ENCODE measurements around the gene C6orf15. TPM values are rescaled to one million over a fixed set of nuclear protein-coding genes. Genes with fewer than 3 reads are reported as not detected.
A peak's percentile ranks its signal among the peaks of the same experiment; 100 is the strongest.

C6orf15 gene
- total RNA-seq, 1 donor from 2014 or later = not detected

DNA sequence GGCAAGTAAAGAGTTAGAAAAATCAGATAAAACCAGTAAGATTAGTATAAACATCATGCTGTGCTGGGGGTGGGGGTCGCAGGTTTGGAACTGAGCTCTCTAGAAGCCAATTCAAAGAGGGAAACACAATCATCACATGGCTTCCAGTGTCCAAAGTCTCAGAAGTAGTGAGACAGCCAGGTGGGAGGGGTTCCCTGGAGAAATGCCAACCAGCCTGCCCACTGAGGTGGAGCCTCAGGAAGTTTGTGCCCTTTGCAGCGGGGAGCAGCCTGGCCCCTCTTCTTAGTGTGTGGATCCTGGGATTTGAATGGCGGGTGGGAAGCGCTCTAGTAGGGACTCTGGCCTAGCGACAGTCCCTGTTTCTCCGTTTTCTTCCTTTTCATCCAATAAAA is 21.4 kb downstream of the C6orf15 start:
- H3K9me3 Mint-ChIP-seq (ENCODE audit: low read depth) = no peaks in the 10 kb centered on the region
- H3K27me3 Mint-ChIP-seq = peaks cover 3% of the 10 kb centered on the region
- no peak overlapping the region for H3K4me3 Mint-ChIP-seq (ENCODE audit: low read depth)
- H3K4me1 Mint-ChIP-seq (ENCODE audit: low read depth) = peaks cover 4% of the 10 kb centered on the region
- TF ChIP-seq, protein P1, sequence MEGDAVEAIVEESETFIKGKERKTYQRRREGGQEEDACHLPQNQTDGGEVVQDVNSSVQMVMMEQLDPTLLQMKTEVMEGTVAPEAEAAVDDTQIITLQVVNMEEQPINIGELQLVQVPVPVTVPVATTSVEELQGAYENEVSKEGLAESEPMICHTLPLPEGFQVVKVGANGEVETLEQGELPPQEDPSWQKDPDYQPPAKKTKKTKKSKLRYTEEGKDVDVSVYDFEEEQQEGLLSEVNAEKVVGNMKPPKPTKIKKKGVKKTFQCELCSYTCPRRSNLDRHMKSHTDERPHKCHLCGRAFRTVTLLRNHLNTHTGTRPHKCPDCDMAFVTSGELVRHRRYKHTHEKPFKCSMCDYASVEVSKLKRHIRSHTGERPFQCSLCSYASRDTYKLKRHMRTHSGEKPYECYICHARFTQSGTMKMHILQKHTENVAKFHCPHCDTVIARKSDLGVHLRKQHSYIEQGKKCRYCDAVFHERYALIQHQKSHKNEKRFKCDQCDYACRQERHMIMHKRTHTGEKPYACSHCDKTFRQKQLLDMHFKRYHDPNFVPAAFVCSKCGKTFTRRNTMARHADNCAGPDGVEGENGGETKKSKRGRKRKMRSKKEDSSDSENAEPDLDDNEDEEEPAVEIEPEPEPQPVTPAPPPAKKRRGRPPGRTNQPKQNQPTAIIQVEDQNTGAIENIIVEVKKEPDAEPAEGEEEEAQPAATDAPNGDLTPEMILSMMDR (IDR thresholded peaks at IDR 0.05; ENCODE audit: unreplicated experiment) = no peak
- no peaks in the 10 kb centered on the region for H3K36me3 Mint-ChIP-seq (ENCODE audit: insufficient read depth)
- H3K27ac Mint-ChIP-seq = no peak overlapping the region
- DNase-seq (ENCODE audit: low spot score, unreplicated experiment) = no peak

DNA sequence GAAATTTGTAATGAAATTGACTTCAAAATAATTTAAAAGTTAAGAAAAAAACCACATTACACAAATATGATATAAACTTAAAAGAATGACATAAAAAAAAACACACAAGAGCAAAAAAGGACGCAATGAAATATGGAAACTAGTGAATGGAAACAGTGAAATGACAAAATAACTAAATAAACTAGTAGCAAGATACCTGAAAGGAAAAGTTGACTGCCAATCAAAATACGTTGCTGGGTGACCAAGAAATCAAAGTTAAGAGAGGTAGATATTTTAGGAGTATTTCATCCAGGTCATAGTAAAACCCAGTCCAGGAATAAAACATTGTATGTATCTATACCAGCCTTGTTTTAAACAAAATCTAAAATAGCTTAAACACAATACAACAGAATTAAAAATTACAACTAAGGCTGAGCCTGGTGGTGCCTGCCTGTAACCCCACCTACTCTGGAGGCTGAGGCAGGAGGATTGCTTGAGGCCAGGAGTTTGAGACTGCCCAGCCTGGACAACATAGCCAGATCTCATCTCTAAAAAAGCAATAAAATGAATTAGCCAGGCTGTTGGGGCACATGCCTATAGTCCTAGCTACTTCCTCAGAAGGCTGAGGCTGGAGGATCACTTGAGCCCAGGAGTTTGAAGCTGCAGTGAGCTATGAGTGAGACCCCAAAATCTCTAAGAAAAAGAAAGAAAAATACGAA is 22.0 kb downstream of the C6orf15 start:
- Mint-ChIP-seq H3K36me3 (ENCODE audit: insufficient read depth) (no peaks in the 10 kb centered on the region), H3K4me1 (ENCODE audit: low read depth) (peaks cover 4% of the 10 kb centered on the region), H3K4me3 (ENCODE audit: low read depth) (no peak overlapping the region), H3K27ac (no peak overlapping the region), H3K27me3 (peaks cover 7% of the 10 kb centered on the region), H3K9me3 (ENCODE audit: low read depth) (no peaks in the 10 kb centered on the region)
- DNase-seq (ENCODE audit: low spot score, unreplicated experiment) = no peak
- TF ChIP-seq, protein P1 (IDR thresholded peaks at IDR 0.05; ENCODE audit: unreplicated experiment) = no peak

DNA sequence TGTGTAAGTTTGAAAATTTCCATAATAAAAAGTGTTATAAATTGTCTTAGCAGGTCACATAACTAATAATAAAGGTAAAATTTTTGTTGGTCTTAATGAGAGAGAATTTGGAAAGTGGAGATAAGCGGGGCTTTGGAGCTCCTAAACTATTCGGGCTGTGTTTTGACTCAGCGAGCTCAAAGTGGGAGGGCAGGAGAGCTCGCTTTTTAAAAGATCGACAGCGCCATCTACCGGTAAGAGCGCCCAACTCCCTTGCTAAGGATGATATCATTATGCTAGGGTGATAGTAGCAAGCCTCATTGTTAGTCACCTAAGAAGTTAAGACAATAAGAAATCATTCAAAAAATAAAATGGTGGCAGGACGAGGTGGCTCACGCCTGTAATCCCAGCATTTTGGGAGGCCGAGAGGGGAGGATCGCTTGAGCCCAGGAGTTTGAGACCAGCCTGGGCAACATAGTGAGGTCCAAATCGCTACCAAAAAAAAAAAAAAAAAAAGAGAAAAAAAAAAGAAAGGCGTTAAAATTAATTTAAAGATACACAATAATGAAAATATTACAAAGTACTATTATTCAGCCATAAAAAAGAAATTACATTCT is 24.8 kb downstream of the C6orf15 start:
- H3K27ac Mint-ChIP-seq = no peak overlapping the region
- no peak overlapping the region for H3K4me3 Mint-ChIP-seq (ENCODE audit: low read depth)

DNA sequence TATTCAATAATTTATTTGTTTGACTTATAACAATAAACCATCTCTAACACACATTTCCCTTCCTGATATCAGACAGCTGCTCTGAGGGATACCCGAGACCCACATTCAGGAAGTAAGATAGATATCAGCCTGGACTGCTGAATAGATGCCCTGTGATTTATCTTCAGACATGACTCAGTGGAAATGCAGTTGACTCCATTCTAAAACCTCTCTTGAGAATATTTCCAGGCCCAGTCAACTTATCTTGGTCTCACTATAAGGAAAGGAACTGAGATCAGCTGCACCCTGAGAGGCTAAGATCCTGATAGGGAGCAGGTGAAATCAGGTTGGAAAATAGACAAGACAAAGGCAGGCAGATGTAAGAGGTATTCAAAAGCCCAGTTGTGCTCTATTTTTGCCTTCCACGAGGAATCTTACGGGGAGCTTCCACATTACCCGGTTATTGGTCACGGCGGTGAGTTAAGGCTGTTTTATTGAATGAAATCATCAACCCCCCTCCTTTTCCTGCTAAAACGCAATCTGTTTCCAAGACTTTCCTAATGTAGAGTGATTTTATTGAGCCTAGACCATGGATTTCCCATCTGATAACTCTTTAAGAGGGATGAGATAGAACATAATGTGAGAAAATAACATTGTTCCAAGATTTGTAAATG is 25.5 kb downstream of the C6orf15 start:
- Mint-ChIP-seq H3K9me3 (ENCODE audit: low read depth) (no peaks in the 10 kb centered on the region), H3K4me3 (ENCODE audit: low read depth) (no peak overlapping the region), H3K4me1 (ENCODE audit: low read depth) (peaks cover 1% of the 10 kb centered on the region), H3K36me3 (ENCODE audit: insufficient read depth) (no peaks in the 10 kb centered on the region), H3K27ac (no peak overlapping the region), H3K27me3 (peaks cover 13% of the 10 kb centered on the region)
- DNase-seq (ENCODE audit: low spot score, unreplicated experiment) = no peak
- TF ChIP-seq, protein P1 (IDR thresholded peaks at IDR 0.05; ENCODE audit: unreplicated experiment) = no peak

More for the DNA sequence above, 24.8 kb downstream of the C6orf15 start:
- Mint-ChIP-seq H3K27me3 (peaks cover 13% of the 10 kb centered on the region), H3K36me3 (ENCODE audit: insufficient read depth) (no peaks in the 10 kb centered on the region), H3K9me3 (ENCODE audit: low read depth) (no peaks in the 10 kb centered on the region), H3K4me1 (ENCODE audit: low read depth) (peaks cover 1% of the 10 kb centered on the region)
- TF ChIP-seq, protein P1 (IDR thresholded peaks at IDR 0.05; ENCODE audit: unreplicated experiment) = peak; percentile 79
- DNase-seq (ENCODE audit: low spot score, unreplicated experiment) = peak; percentile 72

DNA sequence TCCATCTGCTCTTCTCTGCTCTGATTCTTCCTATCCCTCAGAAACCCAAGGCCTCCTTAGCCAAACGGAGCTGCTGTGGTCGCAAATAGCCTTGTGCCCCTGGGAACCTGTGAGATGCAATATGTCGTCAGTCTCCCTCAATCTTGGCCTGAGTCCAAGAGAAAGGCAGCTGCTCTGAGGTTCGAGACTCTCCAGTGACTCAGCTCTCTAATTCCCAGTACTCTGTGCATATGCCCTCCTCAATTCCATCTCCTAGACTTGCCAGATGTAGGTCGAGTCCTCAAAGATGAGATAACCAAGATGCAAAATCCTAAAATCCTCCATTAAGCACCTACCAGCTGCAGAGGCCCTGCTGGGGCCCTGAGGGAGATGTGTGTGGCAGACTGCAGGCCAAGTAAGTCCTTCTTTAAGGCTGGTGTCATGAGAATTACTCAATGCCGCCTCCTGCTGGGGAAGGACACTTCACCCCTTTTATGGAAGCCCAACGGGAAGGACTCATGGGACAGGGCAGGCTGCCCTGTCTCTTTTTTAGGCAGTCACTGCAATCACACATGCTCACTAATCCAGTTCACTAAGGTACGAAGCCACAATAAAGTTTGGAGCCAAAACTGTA is 28.5 kb downstream of the C6orf15 start:
- no peak overlapping the region for H3K27ac Mint-ChIP-seq

More for the DNA sequence above, 28.5 kb downstream of the C6orf15 start:
- no peak overlapping the region for H3K4me3 Mint-ChIP-seq (ENCODE audit: low read depth)
- H3K4me1 Mint-ChIP-seq (ENCODE audit: low read depth) = peaks cover 1% of the 10 kb centered on the region
- H3K36me3 Mint-ChIP-seq (ENCODE audit: insufficient read depth) = no peaks in the 10 kb centered on the region
- no peaks in the 10 kb centered on the region for H3K9me3 Mint-ChIP-seq (ENCODE audit: low read depth)
- H3K27me3 Mint-ChIP-seq = peaks cover 17% of the 10 kb centered on the region
- TF ChIP-seq, protein P1 (IDR thresholded peaks at IDR 0.05; ENCODE audit: unreplicated experiment) = peak; percentile 52
- DNase-seq (ENCODE audit: low spot score, unreplicated experiment) = peak; percentile 20

Measured in progenitor cell of endocrine pancreas (in vitro differentiated cells).